ENCODE data around the gene RBM19.

The RBM19 gene

DNA sequence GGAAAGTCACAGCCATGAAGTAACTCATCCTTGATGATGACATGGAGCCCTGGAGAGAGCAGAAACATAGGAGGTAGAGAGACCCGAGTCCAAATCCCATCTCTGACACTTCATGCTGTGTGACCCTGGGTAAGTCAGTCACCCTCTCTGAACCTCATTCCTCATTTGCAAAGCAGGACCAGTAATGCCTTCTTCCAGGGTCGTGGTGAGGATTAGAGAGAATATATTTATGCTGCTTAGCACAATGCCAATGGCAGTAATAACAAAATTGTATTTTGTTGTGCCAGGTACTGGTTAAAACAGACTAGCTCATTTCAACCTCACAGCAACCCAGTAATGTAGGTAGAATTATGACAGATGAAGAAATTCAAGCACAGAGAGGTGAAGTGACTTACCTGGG, 13.9 kb upstream of the RBM19 start:
- H3K4me3 ChIP-seq (replicated peaks in 1 of 2; ENCODE audit: low read depth in 2 of 2, low read length in 2 of 2): no peak overlapping the region
- no peak for DNase-seq (ENCODE audit: low read depth in 2 of 2)
- no peak for TF ChIP-seq CTCF (IDR thresholded peaks at IDR 0.05; ENCODE audit: low read depth, low read length)

DNA sequence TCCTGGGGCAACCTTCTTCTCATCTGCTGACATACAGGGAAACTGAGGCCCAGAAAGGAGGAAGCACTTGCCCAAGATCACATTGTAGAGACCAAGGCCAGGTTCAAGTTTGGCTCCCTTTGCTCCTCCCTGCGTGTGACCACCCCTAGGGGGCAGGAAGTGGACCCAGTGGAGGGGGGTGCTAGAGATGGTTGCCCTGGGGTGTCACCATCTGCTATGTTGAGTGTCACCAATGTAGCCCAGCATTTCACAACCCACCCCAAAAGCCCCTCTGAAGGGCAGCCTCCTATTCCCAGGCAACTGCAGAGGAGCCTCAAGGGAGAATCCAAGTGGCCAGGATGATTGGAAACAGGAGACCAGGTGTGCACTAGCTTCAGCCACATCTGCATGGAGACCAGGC, 12.0 kb upstream of the RBM19 start:
- no peak for DNase-seq (ENCODE audit: low read depth in 2 of 2)
- H3K4me3 ChIP-seq (replicated peaks in 1 of 2; ENCODE audit: low read depth in 2 of 2, low read length in 2 of 2): no peak overlapping the region
- no peak for TF ChIP-seq CTCF (IDR thresholded peaks at IDR 0.05; ENCODE audit: low read depth, low read length)

DNA sequence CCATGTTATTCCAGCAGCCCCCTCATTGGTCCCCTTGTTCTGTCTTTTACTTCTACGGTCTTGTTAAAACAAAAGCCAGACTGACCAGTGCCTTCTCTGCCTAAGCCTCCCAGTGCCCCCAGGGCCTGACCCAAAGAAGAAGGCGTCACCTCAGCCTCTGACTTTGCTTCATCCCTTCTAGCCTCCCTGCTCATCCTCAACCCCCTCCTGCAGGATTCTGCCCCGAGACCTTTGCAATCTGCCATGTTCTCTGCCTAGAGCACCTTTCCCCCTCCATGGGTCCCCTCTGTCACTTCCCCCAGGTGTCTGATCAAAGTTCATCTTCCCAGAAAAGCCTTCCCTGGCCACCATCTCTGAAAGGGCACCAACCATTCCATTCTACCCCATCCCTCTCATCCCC, 7.9 kb upstream of the RBM19 start:
- DNase-seq (ENCODE audit: low read depth in 2 of 2): no peak
- no peak overlapping the region for H3K4me3 ChIP-seq (replicated peaks in 1 of 2; ENCODE audit: low read depth in 2 of 2, low read length in 2 of 2)
- no peak for TF ChIP-seq CTCF (IDR thresholded peaks at IDR 0.05; ENCODE audit: low read depth, low read length)

GRCh38 chr12:113973109-113973904, 7.2 kb upstream of the RBM19 start:
- DNase-seq (ENCODE audit: low read depth in 2 of 2): no peak
- no peak overlapping the region for H3K4me3 ChIP-seq (replicated peaks in 1 of 2; ENCODE audit: low read depth in 2 of 2, low read length in 2 of 2)
- TF ChIP-seq CTCF (IDR thresholded peaks at IDR 0.05; ENCODE audit: low read depth, low read length): no peak

- no peak for TF ChIP-seq CTCF (IDR thresholded peaks at IDR 0.05; ENCODE audit: low read depth, low read length)
- H3K4me3 ChIP-seq (replicated peaks in 1 of 2; ENCODE audit: low read depth in 2 of 2, low read length in 2 of 2): no peak overlapping the region
- DNase-seq (ENCODE audit: low read depth in 2 of 2): no peak
Measured at GRCh38 chr12:113971392-113971791, 5.3 kb upstream of the RBM19 start.

DNA sequence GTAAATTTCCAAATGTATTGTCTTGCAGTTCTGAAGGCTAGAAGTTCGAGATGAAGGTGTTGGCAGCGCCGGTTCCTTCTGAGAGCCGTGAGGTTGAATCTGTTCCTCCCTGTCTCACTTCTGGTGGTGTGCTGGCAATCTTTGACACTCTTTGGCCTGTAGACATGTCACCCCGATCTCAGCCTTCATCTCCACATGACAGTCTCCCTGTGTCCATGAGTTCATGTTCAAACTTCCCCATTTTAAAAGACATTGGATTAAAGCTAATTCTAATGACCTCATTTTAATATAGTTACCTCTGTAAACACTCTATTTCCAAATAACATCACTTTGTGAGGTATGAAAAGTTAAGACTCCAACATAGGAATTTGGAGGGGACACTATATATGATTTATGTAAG, 4.1 kb upstream of the RBM19 start:
- DNase-seq (ENCODE audit: low read depth in 2 of 2): no peak
- no peak overlapping the region for H3K4me3 ChIP-seq (replicated peaks in 1 of 2; ENCODE audit: low read depth in 2 of 2, low read length in 2 of 2)
- no peak for TF ChIP-seq CTCF (IDR thresholded peaks at IDR 0.05; ENCODE audit: low read depth, low read length)

DNA sequence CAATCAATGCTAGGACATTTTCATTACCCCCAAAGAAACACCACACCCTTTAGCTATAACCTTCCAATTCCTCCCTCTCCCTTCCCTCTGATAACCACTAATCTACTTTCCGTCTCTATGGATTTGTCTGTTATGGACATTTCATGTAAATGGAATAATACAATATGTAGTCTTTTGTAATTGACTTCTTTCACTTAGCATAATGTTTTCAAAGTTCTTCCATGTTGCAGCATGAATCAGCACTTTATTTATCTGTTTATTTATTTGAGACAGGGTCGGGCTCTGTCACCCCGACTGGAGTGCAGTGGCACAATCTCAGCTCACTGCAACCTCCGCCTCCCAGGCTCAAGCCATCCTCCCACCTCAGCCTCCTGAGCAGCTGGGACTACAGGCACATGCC, 1.2 kb upstream of the RBM19 start:
- no peak for TF ChIP-seq CTCF (IDR thresholded peaks at IDR 0.05; ENCODE audit: low read depth, low read length)
- no peak for DNase-seq (ENCODE audit: low read depth in 2 of 2)
- H3K4me3 ChIP-seq (replicated peaks in 1 of 2; ENCODE audit: low read depth in 2 of 2, low read length in 2 of 2): no peak overlapping the region
